GM19025 (cell line): ENCODE results near the gene WDFY2.
"Not testable (repeated sequence)": the region's sequence is repeated elsewhere in the genome, so short reads cannot be mapped to it uniquely, and the experiment has no call there.

Experiments used
- ATAC-seq: cut with Tn5 transposase; IDR thresholded peaks from one replicate; pipeline ENCODE4 v1.9.1; 2021; ENCODE audit warnings: mild to moderate bottlenecking, low read depth, moderate library complexity; ENCODE audit not compliant: unreplicated experiment

The WDFY2 gene

GRCh38 chr13:51562011-51562671 is 22.1 kb upstream of the WDFY2 start:
- ATAC-seq, result peak; percentile 89

GRCh38 chr13:51564252-51564651 is 20.0 kb upstream of the WDFY2 start:
- no peak for ATAC-seq

GRCh38 chr13:51564671-51565070 is 19.6 kb upstream of the WDFY2 start:
- ATAC-seq, result no peak

- ATAC-seq, result not testable (repeated sequence)
Measured at GRCh38 chr13:51569001-51569400, 15.3 kb upstream of the WDFY2 start.

- ATAC-seq, result no peak
Measured at GRCh38 chr13:51576754-51577153, 7.5 kb upstream of the WDFY2 start.

- no peak for ATAC-seq
Measured at GRCh38 chr13:51577690-51578089, 6.6 kb upstream of the WDFY2 start.

- ATAC-seq, result no peak
Measured at GRCh38 chr13:51579676-51580075, 4.6 kb upstream of the WDFY2 start.

- ATAC-seq, result no peak
Measured at GRCh38 chr13:51581148-51581820, 3.0 kb upstream of the WDFY2 start.

GRCh38 chr13:51583469-51583874 is 790 bp upstream of the WDFY2 start:
- ATAC-seq, result no peak

- peak; percentile 22 for ATAC-seq
Measured at GRCh38 chr13:51584731-51585672, 740 bp downstream of the WDFY2 start.

GRCh38 chr13:51585696-51586095 is 1.4 kb downstream of the WDFY2 start:
- no peak for ATAC-seq

GRCh38 chr13:51587372-51587771 is 3.1 kb downstream of the WDFY2 start:
- no peak for ATAC-seq

GRCh38 chr13:51588406-51588949 is 4.2 kb downstream of the WDFY2 start:
- no peak for ATAC-seq

- ATAC-seq, result no peak
Measured at GRCh38 chr13:51589793-51590192, 5.5 kb downstream of the WDFY2 start.

- no peak for ATAC-seq
Measured at GRCh38 chr13:51590231-51590970, 6.1 kb downstream of the WDFY2 start.

- no peak for ATAC-seq
Measured at GRCh38 chr13:51590971-51591627, 6.8 kb downstream of the WDFY2 start.

- not testable (repeated sequence) for ATAC-seq
Measured at GRCh38 chr13:51591938-51592337, 7.7 kb downstream of the WDFY2 start.

GRCh38 chr13:51594432-51594831 is 10.2 kb downstream of the WDFY2 start:
- ATAC-seq, result no peak

- no peak for ATAC-seq
Measured at GRCh38 chr13:51595416-51595815, 11.2 kb downstream of the WDFY2 start.

- ATAC-seq, result no peak
Measured at GRCh38 chr13:51596541-51596940, 12.3 kb downstream of the WDFY2 start.
